ENCODE measurements around the gene C6orf15. TPM values are rescaled to one million over a fixed set of nuclear protein-coding genes. Genes with fewer than 3 reads are reported as not detected.
A peak's percentile ranks its signal among the peaks of the same experiment; 100 is the strongest.

Gene C6orf15
- total and polyA plus RNA-seq, 2 donors (not counting 3 experiments of a cell fraction or from before 2014, with no cell fraction given) = not detected

- Histone ChIP-seq H3K4me2 (ENCODE audit: insufficient read depth, low read length) (peak overlapping the region; percentile 96), H3K79me2 (ENCODE audit: control insufficient read depth, insufficient read depth, low read length) (no peaks in the 10 kb centered on the region), H3K27ac (ENCODE audit: insufficient read depth, low read depth, low read length) (peak overlapping the region; percentile 84), H3K4me1 (ENCODE audit: control insufficient read depth, extremely low read depth, insufficient read depth, low read length) (peaks cover 12% of the 10 kb centered on the region), H4K20me1 (replicated peaks; ENCODE audit: control insufficient read depth, extremely low read depth, insufficient read depth, low read length) (no peaks in the 10 kb centered on the region), H3K9me3 (replicated peaks; ENCODE audit: control insufficient read depth, insufficient read depth, low read length) (no peaks in the 10 kb centered on the region), H2AFZ (ENCODE audit: low read depth, low read length) (peak overlapping the region; percentile 78), H3K27me3 (ENCODE audit: control insufficient read depth in 2 of 2, insufficient read depth in 2 of 2, low read length in 2 of 2) (no peaks in the 10 kb centered on the region), H3K36me3 (ENCODE audit: control insufficient read depth in 2 of 2, extremely low read depth in 1 of 2, insufficient read depth in 2 of 2, low read length in 2 of 2) (no peaks in the 10 kb centered on the region), H3K9ac (replicated peaks; ENCODE audit: extremely low read depth, insufficient read depth, low read length) (peak overlapping the region; percentile 73), H3K9me1 (replicated peaks; ENCODE audit: control insufficient read depth, extremely low read depth, insufficient read depth, low read length) (no peaks in the 10 kb centered on the region), H3K4me3 (replicated peaks in 1 of 3; ENCODE audit: insufficient read depth in 1 of 3, low read depth in 1 of 3, low read length in 3 of 3) (peak overlapping the region in 1 of 3 experiments; percentile 42)
- dilution Hi-C loops (cut with MboI; ENCODE audit: extremely low pct_ligation_motif_present, low sequenced_read_pairs) = no loop called here
- ChIA-PET POLR2A (interaction anchor here (0.6 to 1.0 kb wide), 5 partner anchors 15 to 60 kb away, joined by 3 to 7 read pairs (median 3); partner anchors contain the start of gene PSORS1C1), CTCF (interaction anchor here (0.6 to 2.9 kb wide), 78 partner anchors 8 to 633 kb away, joined by 3 to 142 read pairs (median 5); partner anchors contain the start of genes C6orf15, DDR1, DHX16 and FLOT1)
- FAIRE-seq (peak; percentile 89), DNase-seq (ENCODE audit: low read depth, low spot score) (peak; percentile 87)
- no peak for TF ChIP-seq CTCF (IDR thresholded peaks at IDR 0.05; ENCODE audit: extremely low read depth in 1 of 2, insufficient read depth in 1 of 2, low read depth in 1 of 2, low read length in 2 of 2)
- TF ChIP-seq POLR2AphosphoS5 (IDR thresholded peaks at IDR 0.05; ENCODE audit: insufficient read depth, low read depth, low read length) = peak; percentile 44
- peak; percentile 70 for TF ChIP-seq JUN (IDR thresholded peaks at IDR 0.05; ENCODE audit: borderline replicate concordance, insufficient read depth, insufficient read length, low read depth)
- no peak for TF ChIP-seq EZH2 (IDR thresholded peaks at IDR 0.05; ENCODE audit: borderline replicate concordance, low read depth, low read length, severe bottlenecking)
- peak; percentile 98 for TF ChIP-seq GATA2 (IDR thresholded peaks at IDR 0.05; ENCODE audit: insufficient read depth, insufficient read length, low read depth, low read length)
- peak; percentile 66 for TF ChIP-seq FOS (IDR thresholded peaks at IDR 0.05; ENCODE audit: borderline replicate concordance, insufficient read depth, low read length)
- peak; percentile 24 for TF ChIP-seq POLR2A (IDR thresholded peaks at IDR 0.05; ENCODE audit: low read depth, low read length)
- TSS peak; percentile 71 for BruUV-seq (replicated peaks)
- intact Hi-C loops (cut with micrococcal nuclease) = loop anchor here (1.0 to 10.0 kb wide), 9 partner anchors 27 to 602 kb away; partner anchors contain the start of genes FLOT1, HLA-E, IER3 and PSORS1C1
Observed at GRCh38 chr6:31086788-31087440, 25.5 kb downstream of the C6orf15 start.

All from endothelial cell of umbilical vein (primary cell).